Embryonic facial prominence (tissue), 1 donor: ENCODE results near the gene GFI1B.
"Not testable (repeated sequence)": the region's sequence is repeated elsewhere in the genome, so short reads cannot be mapped to it uniquely, and the experiment has no call there.

Experiments used
- DNase-seq: peaks from one replicate; pipeline ENCODE4 v3.0.0-alpha.2; 2016; ENCODE audit errors: extremely low spot score

GFI1B gene

DNA sequence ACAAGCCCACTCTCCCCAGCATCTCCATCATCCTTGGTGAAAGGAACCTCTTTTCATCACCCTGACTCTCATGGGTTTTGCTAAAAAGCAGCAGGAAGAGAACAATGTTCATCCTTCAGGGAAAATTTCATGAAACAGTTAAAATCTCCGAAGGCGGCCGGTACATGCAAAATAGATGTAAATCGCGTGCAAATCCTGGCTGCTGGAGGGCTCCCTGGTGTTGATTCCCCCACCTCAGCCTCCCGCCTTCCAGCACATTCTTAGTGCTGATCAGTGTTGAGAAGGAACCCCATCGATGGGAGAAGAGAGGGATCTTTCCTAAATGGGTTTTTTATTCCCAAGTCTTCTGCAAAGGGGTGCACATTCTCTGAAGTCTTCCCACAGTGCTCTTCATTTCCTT lies 8.7 kb upstream of the GFI1B start:
- DNase-seq, result no peak

GRCh38 chr9:132970324-132971062 lies 8.0 kb upstream of the GFI1B start:
- no peak for DNase-seq

DNA sequence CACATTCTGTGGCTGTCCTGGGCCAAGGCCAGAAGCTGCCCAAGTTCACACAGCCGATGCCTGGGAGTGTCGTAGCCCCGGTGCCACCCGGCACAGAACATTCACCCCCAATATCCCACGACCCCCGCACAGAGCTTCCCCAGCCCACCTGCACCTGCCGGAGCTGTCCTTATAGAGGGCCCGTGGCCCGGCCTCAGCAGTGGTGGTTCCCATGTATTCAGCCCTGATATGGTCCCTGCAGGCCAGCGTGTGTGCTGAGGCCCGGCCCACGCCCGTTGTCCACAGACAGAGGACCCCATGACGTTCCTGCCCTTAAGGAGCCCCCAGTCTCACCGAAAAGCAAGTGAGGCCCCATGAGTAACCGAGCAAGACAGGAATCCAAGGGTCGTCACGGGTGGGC lies 5.3 kb upstream of the GFI1B start:
- no peak for DNase-seq

- DNase-seq, result no peak
Observed at GRCh38 chr9:132973713-132974112, 4.8 kb upstream of the GFI1B start.

DNA sequence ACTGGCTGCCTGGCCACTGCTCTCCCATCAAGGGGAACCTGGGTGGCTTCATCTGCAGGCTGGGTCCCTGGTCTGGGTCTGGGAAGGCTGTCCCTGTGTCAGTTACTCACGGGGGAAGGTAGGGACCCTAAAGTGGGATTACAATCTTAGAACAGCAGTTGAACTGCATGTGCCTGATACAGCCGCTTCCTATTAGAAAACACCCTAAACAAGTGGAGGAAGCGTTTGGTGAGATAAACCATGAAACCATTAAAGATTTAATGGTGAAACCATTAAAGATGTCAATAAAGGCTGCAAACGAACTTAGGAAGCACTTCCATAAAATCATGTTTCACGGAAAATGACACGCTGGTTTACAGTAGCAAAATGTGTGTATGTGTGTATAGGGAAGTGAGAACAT lies 2.5 kb upstream of the GFI1B start:
- no peak for DNase-seq

GRCh38 chr9:132976571-132976970 lies 1.9 kb upstream of the GFI1B start:
- DNase-seq, result no peak

- DNase-seq, result no peak
Observed at GRCh38 chr9:132978112-132978450, 413 bp upstream of the GFI1B start.

- no peak for DNase-seq
Observed at GRCh38 chr9:132980157-132980556, 1.7 kb downstream of the GFI1B start.

GRCh38 chr9:132982458-132982857 lies 4.0 kb downstream of the GFI1B start:
- no peak for DNase-seq

GRCh38 chr9:132983491-132984201 lies 5.2 kb downstream of the GFI1B start:
- no peak for DNase-seq

DNA sequence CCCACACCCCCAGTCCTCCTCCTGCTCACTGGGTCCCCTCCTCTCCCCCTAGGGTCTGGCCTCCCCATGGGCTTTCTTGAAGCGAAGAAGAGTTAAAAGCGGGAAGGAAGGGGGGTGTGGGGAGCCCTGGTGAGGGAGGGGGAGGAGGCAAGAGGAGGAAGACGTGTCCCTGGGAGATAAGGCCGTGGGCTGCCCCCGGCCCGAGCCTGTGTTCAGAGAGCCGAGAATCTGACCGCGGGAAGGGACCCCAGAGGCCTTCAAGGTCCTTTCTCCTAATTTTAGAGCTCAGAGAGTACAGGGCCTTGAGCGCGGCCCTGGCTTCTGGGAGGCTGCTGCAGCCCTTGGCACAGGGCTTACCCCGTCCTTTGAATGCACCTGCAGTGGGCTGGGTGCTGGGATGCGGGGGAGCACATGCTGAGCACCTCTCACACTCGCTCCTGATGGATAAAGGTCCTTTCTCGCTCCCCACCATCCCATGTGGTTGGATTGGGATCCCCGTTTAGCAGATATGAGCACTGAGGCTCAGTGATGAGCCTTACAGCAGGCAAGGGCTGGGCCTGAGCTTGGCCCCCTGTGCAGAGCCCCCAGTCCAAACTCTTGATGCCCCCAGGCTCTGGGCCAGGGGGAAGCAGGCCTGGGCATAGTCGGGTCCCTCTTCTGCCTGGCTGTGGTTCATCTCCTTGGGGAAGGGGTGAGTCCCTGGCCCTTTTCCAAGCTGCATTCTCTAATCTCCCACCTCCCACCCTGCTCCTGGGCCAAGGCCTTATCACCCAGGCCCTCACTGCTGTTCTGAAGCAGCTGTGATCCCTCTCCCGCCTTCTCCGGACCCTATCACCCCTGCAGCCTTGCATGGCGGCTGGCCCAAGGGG lies 5.9 kb downstream of the GFI1B start:
- DNase-seq, result no peak

GRCh38 chr9:132985071-132985350 lies 6.5 kb downstream of the GFI1B start:
- no peak for DNase-seq

- DNase-seq, result no peak
Observed at GRCh38 chr9:132985489-132985888, 7.0 kb downstream of the GFI1B start.

DNA sequence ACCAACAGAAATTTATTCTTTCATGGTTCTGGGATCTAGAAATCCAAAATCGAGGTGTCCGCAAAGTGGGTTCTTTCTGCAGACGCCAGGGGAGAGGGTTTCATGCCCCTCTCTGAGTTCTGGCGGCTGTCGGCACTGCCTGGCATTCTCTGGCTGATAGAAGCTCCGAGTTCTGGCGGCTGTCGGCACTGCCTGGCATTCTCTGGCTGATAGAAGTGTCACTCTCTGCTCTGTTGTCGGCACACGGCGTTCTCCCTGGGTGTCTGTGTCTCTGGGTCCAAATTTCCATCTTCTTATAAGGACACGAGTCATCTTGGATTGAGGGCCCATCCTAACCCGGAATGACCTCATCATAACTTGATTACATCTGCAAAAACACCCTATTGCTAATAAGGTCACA lies 7.6 kb downstream of the GFI1B start:
- no peak for DNase-seq

DNA sequence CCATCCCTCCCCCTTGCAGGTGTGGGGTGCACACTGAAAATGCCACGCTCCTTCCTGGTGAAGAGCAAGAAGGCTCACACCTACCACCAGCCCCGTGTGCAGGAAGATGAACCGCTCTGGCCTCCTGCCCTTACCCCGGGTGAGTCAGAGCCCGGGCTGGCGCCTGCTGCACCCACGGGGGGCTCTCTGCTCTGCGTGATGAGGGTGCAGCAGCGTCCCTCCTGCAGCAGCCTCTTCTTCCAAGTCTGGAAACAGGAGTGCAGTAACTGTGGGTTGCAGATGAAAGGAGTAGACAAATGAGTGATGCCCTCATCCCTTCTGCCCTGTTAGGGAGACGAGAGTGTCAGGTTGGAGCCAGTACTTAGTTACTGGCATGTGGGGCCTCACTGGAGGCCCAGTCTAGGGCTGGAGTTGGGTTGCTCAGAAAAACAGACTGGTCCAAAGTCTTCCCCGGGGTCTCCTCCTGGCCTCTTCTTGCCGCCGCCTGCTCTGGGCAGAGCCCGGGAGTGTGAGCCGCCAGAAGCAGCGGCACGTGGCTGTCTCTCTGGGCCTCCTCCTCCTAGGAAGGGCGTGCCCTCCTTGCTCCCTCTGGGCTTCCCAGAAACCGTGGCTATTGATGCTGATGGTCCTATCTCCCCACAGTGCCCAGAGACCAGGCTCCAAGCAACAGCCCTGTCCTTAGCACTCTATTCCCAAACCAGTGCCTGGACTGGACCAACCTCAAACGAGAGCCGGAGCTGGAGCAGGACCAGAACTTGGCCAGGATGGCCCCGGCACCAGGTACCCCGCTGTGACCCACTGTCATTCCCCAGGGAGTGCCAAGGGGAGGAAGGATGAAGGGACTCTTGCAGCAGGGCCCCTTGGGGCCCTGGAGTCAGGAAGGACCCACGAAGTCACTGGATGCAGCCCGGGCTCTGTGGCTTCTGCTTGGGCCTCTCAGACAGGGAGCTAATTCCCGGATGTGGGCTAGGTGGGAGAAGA lies 8.4 kb downstream of the GFI1B start:
- no peak for DNase-seq

- no peak for DNase-seq
Observed at GRCh38 chr9:132988244-132989013, 9.9 kb downstream of the GFI1B start.

GRCh38 chr9:132989014-132989310 lies 10.5 kb downstream of the GFI1B start:
- DNase-seq, result no peak

GRCh38 chr9:132989414-132989996 lies 11.0 kb downstream of the GFI1B start:
- DNase-seq, result no peak

DNA sequence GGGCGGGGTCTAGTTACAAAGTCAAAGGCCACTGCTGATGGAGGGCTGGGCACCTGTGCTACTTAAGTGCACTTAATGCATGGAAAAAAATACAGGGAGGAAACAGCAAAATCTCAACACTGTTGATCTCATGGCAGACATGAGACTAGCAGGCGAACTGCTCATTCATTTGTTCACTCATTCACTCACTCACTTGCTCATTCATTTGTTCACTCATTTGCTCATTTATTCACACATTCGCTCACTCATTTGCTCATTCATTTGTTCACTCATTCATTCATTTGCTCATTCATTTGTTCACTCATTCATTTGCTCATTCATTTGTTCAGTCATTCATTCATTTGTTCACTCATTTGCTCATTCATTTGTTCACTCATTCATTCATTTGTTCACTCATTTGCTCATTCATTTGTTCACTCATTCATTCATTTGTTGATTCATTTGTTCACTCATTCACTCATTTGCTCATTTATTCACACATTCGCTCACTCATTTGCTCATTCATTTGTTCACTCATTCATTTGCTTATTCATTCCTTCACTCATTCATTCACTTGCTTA lies 11.6 kb downstream of the GFI1B start:
- DNase-seq, result not testable (repeated sequence)

- no peak for DNase-seq
Observed at GRCh38 chr9:132990781-132991180, 12.3 kb downstream of the GFI1B start.
